ENCODE measurements around the gene STAM2. TPM values are rescaled to one million over a fixed set of nuclear protein-coding genes. Genes with fewer than 3 reads are reported as not detected.

The STAM2 gene
- total RNA-seq, 1 donor: 51.4 TPM

- TF ChIP-seq CTCF (IDR thresholded peaks at IDR 0.05; ENCODE audit: insufficient read depth, low read depth, low read length): no peak
Measured at GRCh38 chr2:152157253-152157652, 18.3 kb downstream of the STAM2 start.

GRCh38 chr2:152155209-152155608, 20.4 kb downstream of the STAM2 start:
- TF ChIP-seq CTCF (IDR thresholded peaks at IDR 0.05; ENCODE audit: insufficient read depth, low read depth, low read length): no peak
- no peak for DNase-seq (ENCODE audit: low read depth)

More at GRCh38 chr2:152157253-152157652, 18.3 kb downstream of the STAM2 start:
- DNase-seq (ENCODE audit: low read depth): no peak
- H3K4me3 ChIP-seq (ENCODE audit: low read depth, low read length): no peak overlapping the region

GRCh38 chr2:152154462-152154861, 21.1 kb downstream of the STAM2 start:
- no peak for TF ChIP-seq CTCF (IDR thresholded peaks at IDR 0.05; ENCODE audit: insufficient read depth, low read depth, low read length)

More at GRCh38 chr2:152155209-152155608, 20.4 kb downstream of the STAM2 start:
- H3K4me3 ChIP-seq (ENCODE audit: low read depth, low read length): no peak overlapping the region

GRCh38 chr2:152134488-152135280, 40.9 kb downstream of the STAM2 start:
- DNase-seq (ENCODE audit: low read depth): peak; percentile 74
- no peak overlapping the region for H3K4me3 ChIP-seq (ENCODE audit: low read depth, low read length)
- no peak for TF ChIP-seq CTCF (IDR thresholded peaks at IDR 0.05; ENCODE audit: insufficient read depth, low read depth, low read length)

More at GRCh38 chr2:152154462-152154861, 21.1 kb downstream of the STAM2 start:
- DNase-seq (ENCODE audit: low read depth): no peak
- no peak overlapping the region for H3K4me3 ChIP-seq (ENCODE audit: low read depth, low read length)

GRCh38 chr2:152132306-152132705, 43.3 kb downstream of the STAM2 start:
- no peak for TF ChIP-seq CTCF (IDR thresholded peaks at IDR 0.05; ENCODE audit: insufficient read depth, low read depth, low read length)
- DNase-seq (ENCODE audit: low read depth): peak; percentile 91
- no peak overlapping the region for H3K4me3 ChIP-seq (ENCODE audit: low read depth, low read length)

GRCh38 chr2:152127628-152128027, 47.9 kb downstream of the STAM2 start:
- H3K4me3 ChIP-seq (ENCODE audit: low read depth, low read length): no peak overlapping the region
- TF ChIP-seq CTCF (IDR thresholded peaks at IDR 0.05; ENCODE audit: insufficient read depth, low read depth, low read length): no peak
- peak; percentile 61 for DNase-seq (ENCODE audit: low read depth)
